HepG2 (cell line): ENCODE data around the gene INO80B. TPM values are rescaled to one million over a fixed set of nuclear protein-coding genes. Genes with fewer than 3 reads are reported as not detected.

ENCODE experiments used
- DNMT3B ChIP-seq: conservative IDR thresholded peaks from 2 replicates; pipeline ENCODE4 v1.6.1; 2016; ENCODE audit warnings: missing biosample characterization, control low read depth
- ESRRA ChIP-seq: sonication (generic); formaldehyde crosslinking; IDR thresholded peaks from 2 replicates; pipeline ENCODE4 v1.5.1; 2020; ENCODE audit warnings: mild to moderate bottlenecking, low read depth, missing genetic modification reagents
- FOXJ3 ChIP-seq: sonication (generic); formaldehyde crosslinking; IDR thresholded peaks from 2 replicates; pipeline ENCODE4 v1.4.0; 2020; ENCODE audit warnings: missing genetic modification reagents, mild to moderate bottlenecking, borderline replicate concordance
- FOXP1 ChIP-seq, 2 experiments: fragments of 450-650 bp in 1 of 2; IDR thresholded peaks; 2 replicates each; pipeline ENCODE4 v1.6.1; 2017 to 2018; ENCODE audit warnings: antibody characterized with exemption in 1 of 2
- HMG20A ChIP-seq: IDR thresholded peaks from 2 replicates; pipeline ENCODE4 v1.6.1; 2016; ENCODE audit warnings: borderline replicate concordance
- HNRNPL ChIP-seq: fragments of 200-400 bp; formaldehyde crosslinking; IDR thresholded peaks from 2 replicates; pipeline ENCODE4 v1.6.1; 2017; ENCODE audit warnings: mild to moderate bottlenecking, low read depth, low read length
- KLF9 ChIP-seq: IDR thresholded peaks from 2 replicates; pipeline ENCODE4 v1.6.1; 2016; ENCODE audit warnings: low read depth
- NONO ChIP-seq, 2 experiments: fragments of 450-650 bp in 1 of 2; sonication (generic) in 1 of 2; formaldehyde crosslinking in 1 of 2; IDR thresholded peaks in 1 of 2; conservative IDR thresholded peaks in 1 of 2; 2 replicates each; pipeline versions ENCODE4 v1.6.1 to v1.8.0; 2017 to 2022; ENCODE audit warnings: mild to moderate bottlenecking in 1 of 2, missing genetic modification reagents in 1 of 2, moderate library complexity in 1 of 2
- PBX2 ChIP-seq: IDR thresholded peaks from 2 replicates; pipeline ENCODE4 v1.6.1; 2016; ENCODE audit warnings: control low read depth
- PPARG ChIP-seq: conservative IDR thresholded peaks from 2 replicates; pipeline ENCODE4 v1.6.1; 2016; ENCODE audit warnings: missing biosample characterization, missing genetic modification reagents
- PRMT3 ChIP-seq: sonication (generic); formaldehyde crosslinking; IDR thresholded peaks from 2 replicates; pipeline ENCODE4 v1.8.1; 2022; ENCODE audit warnings: low read depth, mild to moderate bottlenecking, moderate library complexity, missing genetic modification reagents, borderline replicate concordance
- RNF219 ChIP-seq: sonication (generic); formaldehyde crosslinking; IDR thresholded peaks from 2 replicates; pipeline ENCODE4 v1.5.0; 2020; ENCODE audit warnings: mild to moderate bottlenecking, missing genetic modification reagents
- SALL2 ChIP-seq: sonication (generic); formaldehyde crosslinking; IDR thresholded peaks from 2 replicates; pipeline ENCODE4 v1.8.1; 2023; ENCODE audit warnings: mild to moderate bottlenecking, missing genetic modification reagents, inconsistent platforms
- TAF1 ChIP-seq: sonication (generic); formaldehyde crosslinking; IDR thresholded peaks from 2 replicates; pipeline ENCODE4 v1.4.0; 2020; ENCODE audit warnings: missing genetic modification reagents
- THYN1 ChIP-seq: sonication (generic); formaldehyde crosslinking; IDR thresholded peaks from 2 replicates; pipeline ENCODE4 v1.8.1; 2023; ENCODE audit warnings: low read depth, mild to moderate bottlenecking, moderate library complexity, missing genetic modification reagents, borderline replicate concordance
- ZBTB2 ChIP-seq: sonication (generic); formaldehyde crosslinking; IDR thresholded peaks from 2 replicates; pipeline ENCODE4 v1.8.0; 2022; ENCODE audit warnings: low read depth, missing genetic modification reagents
- ZBTB38 ChIP-seq: sonication (generic); formaldehyde crosslinking; IDR thresholded peaks from 2 replicates; pipeline ENCODE4 v1.5.1; 2020; ENCODE audit warnings: mild to moderate bottlenecking, missing genetic modification reagents
- ZGPAT ChIP-seq: IDR thresholded peaks from 2 replicates; pipeline ENCODE4 v1.6.1; 2016; ENCODE audit warnings: mild to moderate bottlenecking
- ZNF430 ChIP-seq: sonication (generic); formaldehyde crosslinking; IDR thresholded peaks from 2 replicates; pipeline ENCODE4 v1.9.0; 2021; ENCODE audit warnings: mild to moderate bottlenecking, missing genetic modification reagents
- ZNF580 ChIP-seq: IDR thresholded peaks from 2 replicates; pipeline ENCODE4 v1.6.1; 2016; ENCODE audit warnings: low read depth, borderline replicate concordance
- ZNF770 ChIP-seq: sonication (generic); formaldehyde crosslinking; IDR thresholded peaks from 2 replicates; pipeline ENCODE4 v1.5.0; 2020; ENCODE audit warnings: mild to moderate bottlenecking, missing genetic modification reagents
- polyA plus RNA-seq, 8 experiments: library from polyadenylated mRNA; depleted of rRNA in 3 of 8; stranded (reverse) in 7 of 8; unstranded in 1 of 8; fragments of >200 nt; fragmentation: Illumina TruSeq in 4 of 8; extraction: Trizol in 4 of 8; gene quantifications; 2 replicates each; pipeline versions ENCODE4 v1.2.1 to v1.2.3, GENCODE V29; 2011 to 2016; ENCODE audit warnings: low read depth in 4 of 8, missing spikeins in 1 of 8, mixed read lengths in 1 of 8; ENCODE audit not compliant: insufficient read depth in 1 of 8
- total RNA-seq, 5 experiments: library from RNA; depleted of rRNA; stranded (reverse); fragments of >200 nt; fragmentation: Illumina TruSeq; extraction: Trizol; gene quantifications; 2 replicates each; pipeline ENCODE4 v1.2.3, GENCODE V29; 2016; ENCODE audit warnings: low read depth in 1 of 5

The INO80B gene
- total and polyA plus RNA-seq, 2 of the 13 experiments (the other 11 are each of a cell fraction or from before 2014, with no cell fraction given): 6.2 to 14.5 TPM

DNA sequence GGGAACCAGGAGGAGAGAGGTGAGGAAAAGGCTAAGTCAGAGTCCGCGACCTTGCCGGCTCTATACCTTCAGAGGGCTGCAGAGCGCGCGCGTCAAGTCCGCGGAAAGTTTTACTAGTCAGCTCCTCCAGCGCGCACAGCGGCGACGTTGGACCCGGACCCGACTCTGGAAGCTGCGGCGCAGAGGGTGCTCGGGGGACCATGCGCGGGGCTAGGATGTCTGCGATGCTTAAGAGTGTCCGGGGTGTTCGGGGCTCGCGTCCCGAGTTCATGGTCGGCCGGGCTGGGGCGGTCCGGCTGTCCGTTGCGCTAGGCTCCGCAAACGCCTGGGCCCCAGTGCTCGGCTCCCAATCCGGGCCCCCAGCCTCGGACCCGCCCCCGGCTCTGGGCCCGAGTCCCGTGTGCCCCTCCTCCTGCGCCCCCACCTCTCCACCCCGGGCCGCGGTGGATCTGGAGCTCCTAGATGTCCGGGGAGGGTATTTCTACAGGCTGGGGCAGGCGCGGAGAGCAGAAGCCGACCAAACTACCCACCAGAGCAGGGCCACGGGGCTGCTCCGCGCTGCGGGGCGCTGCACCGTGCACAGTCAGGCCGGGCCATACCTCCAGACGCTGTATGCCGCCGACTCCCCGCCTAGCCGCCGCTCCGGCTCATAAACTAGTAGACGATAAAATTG lies 44.5 kb downstream of the INO80B start, which contains the start of gene LBX2 (continued):
- TF ChIP-seq ZBTB2 (CRISPR knock-in tag) (no peak), SALL2 (CRISPR knock-in tag) (no peak), HNRNPL (no peak), NONO (IDR thresholded peaks at IDR 0.05) (no peak), NONO (CRISPR knock-in tag; conservative IDR thresholded peaks at IDR 0.05) (peak; percentile 40; the same call in 1 of the 2 replicates), ZBTB38 (no peak; the same call in 1 of the 2 replicates), PPARG (CRISPR knock-in tag) (no peak), RNF219 (CRISPR knock-in tag) (no peak), ESRRA (peak; percentile 58; the same call in 1 of the 2 replicates), KLF9 (CRISPR knock-in tag) (no peak), PBX2 (CRISPR knock-in tag) (no peak), THYN1 (no peak), DNMT3B (CRISPR knock-in tag) (no peak), ZNF770 (CRISPR knock-in tag) (no peak), FOXP1 (IDR thresholded peaks at IDR 0.05) (no peak), FOXP1 (CRISPR knock-in tag; IDR thresholded peaks at IDR 0.05) (no peak), PRMT3 (CRISPR knock-in tag) (no peak), HMG20A (CRISPR knock-in tag) (no peak), FOXJ3 (CRISPR knock-in tag) (no peak), ZNF580 (no peak), TAF1 (CRISPR knock-in tag) (peak; percentile 29; the same call in 1 of the 2 replicates), ZNF430 (no peak), ZGPAT (peak; percentile 24; the same call in 1 of the 2 replicates)
